LNCAP (cell line): ENCODE measurements around the gene CHID1.

Source experiments
- CTCF ChIP-seq: fragments of 450-650 bp; IDR thresholded peaks from 2 replicates; pipeline ENCODE4 v1.5.1; 2017; ENCODE audit warnings: mild to moderate bottlenecking

The CHID1 gene

GRCh38 chr11:838441-839279, 72.0 kb downstream of the CHID1 start:
- TF ChIP-seq CTCF = no peak; the same call in 1 of the 2 replicates

GRCh38 chr11:837990-838307, 72.7 kb downstream of the CHID1 start:
- TF ChIP-seq CTCF = no peak

- no peak for TF ChIP-seq CTCF
Measured at GRCh38 chr11:837189-837989, 73.2 kb downstream of the CHID1 start.

GRCh38 chr11:836700-837099, 73.9 kb downstream of the CHID1 start:
- TF ChIP-seq CTCF = no peak

GRCh38 chr11:836274-836673, 74.3 kb downstream of the CHID1 start:
- TF ChIP-seq CTCF = no peak

- no peak for TF ChIP-seq CTCF
Measured at GRCh38 chr11:834371-835316, 76.0 kb downstream of the CHID1 start.

- no peak for TF ChIP-seq CTCF
Measured at GRCh38 chr11:833849-834311, 76.7 kb downstream of the CHID1 start.
